Measurements from ENCODE around the gene LRPPRC. TPM values are rescaled to one million over a fixed set of nuclear protein-coding genes. Genes with fewer than 3 reads are reported as not detected.

LRPPRC gene
- total RNA-seq, 1 donor from 2014 or later: 119 TPM

Other genes with a start within 250 kb of the LRPPRC start
- 35.6 TPM for gene DYNC2LI1, start 221.9 kb downstream of the LRPPRC start, total RNA-seq
- gene ABCG5, start 157.2 kb downstream of the LRPPRC start, total RNA-seq: not detected
- gene ABCG8, start 157.0 kb downstream of the LRPPRC start, total RNA-seq: not detected
- gene PPM1B, start 172.9 kb upstream of the LRPPRC start, total RNA-seq: 54.8 TPM